OCI-LY1 (cell line): ENCODE results near the gene HTR6.

ENCODE experiments used
- CTCF ChIP-seq: fragments of 200-600 bp; sonication (generic), shearing (Covaris generic); IDR thresholded peaks from 2 replicates; pipeline ENCODE4 v1.5.1; 2017; ENCODE audit warnings: mild to moderate bottlenecking, antibody characterized with exemption, low read length, moderate library complexity, mixed read lengths
- EZH2 ChIP-seq: fragments of 200-600 bp; sonication (generic), shearing (Covaris generic); IDR thresholded peaks from 2 replicates; pipeline ENCODE4 v1.8.0; 2017; ENCODE audit warnings: borderline replicate concordance, mixed run types, mild to moderate bottlenecking, antibody characterized with exemption, low read length, moderate library complexity, mixed read lengths

DNA sequence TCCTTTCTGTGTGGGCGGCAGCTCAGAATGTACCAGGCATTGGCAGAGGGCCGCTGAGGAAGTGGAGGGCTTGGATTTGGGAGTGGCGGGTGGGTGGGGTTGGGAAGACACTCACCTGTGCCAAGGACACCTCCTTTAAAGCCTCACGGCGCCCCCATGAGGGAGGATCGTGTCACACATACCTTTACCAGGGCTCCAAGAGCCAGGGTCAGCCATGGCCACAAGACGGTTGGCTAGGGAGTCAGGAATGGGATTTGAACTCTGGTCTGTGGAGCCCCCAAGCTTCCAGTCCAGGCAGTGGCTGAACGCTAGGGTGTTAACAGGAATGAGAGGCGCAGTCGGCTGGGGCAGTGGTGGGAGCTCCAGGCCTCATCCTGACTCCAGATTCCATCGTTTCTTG, 16.0 kb upstream of the HTR6 start:
- no peak; the same call in 1 of the 2 replicates for TF ChIP-seq CTCF
- no peak for TF ChIP-seq EZH2
